T-helper 17 cell (primary cell): Measurements from ENCODE around the gene ERN1. TPM values are rescaled to one million over a fixed set of nuclear protein-coding genes. Genes with fewer than 3 reads are reported as not detected.

Experiments used
- ATAC-seq: fragments of 150-1000 bp; cut with Tn5 transposase; 2 replicates; pipeline ENCODE4 v1.10.0; 2021; ENCODE audit warnings: mild to moderate bottlenecking, moderate library complexity
- DNase-seq, 3 donors: peaks; one replicate each; pipeline versions ENCODE4 v3.0.0 to v3.0.0-alpha.2; 2020 to 2021
- H3K9me3 ChIP-seq: one replicate; pipeline ENCODE4 v1.7.0; 2013; ENCODE audit warnings: low read length, mild to moderate bottlenecking; ENCODE audit not compliant: control insufficient read depth, poor library complexity, severe bottlenecking
- H3K27ac Mint-ChIP-seq: one replicate; pipeline ENCODE4 v1.8.0; 2022; ENCODE audit warnings: mild to moderate bottlenecking, moderate library complexity, mixed read lengths
- H3K27me3 Mint-ChIP-seq: one replicate; pipeline ENCODE4 v1.8.0; 2022; ENCODE audit warnings: mixed read lengths
- H3K36me3 Mint-ChIP-seq: one replicate; pipeline ENCODE4 v1.8.0; 2022; ENCODE audit warnings: low read depth, mixed read lengths
- H3K4me1 Mint-ChIP-seq: one replicate; pipeline ENCODE4 v1.8.0; 2022; ENCODE audit warnings: mild to moderate bottlenecking, mixed read lengths
- H3K4me3 Mint-ChIP-seq: one replicate; pipeline ENCODE4 v1.8.0; 2022; ENCODE audit warnings: mild to moderate bottlenecking, moderate library complexity, mixed read lengths
- total RNA-seq, 4 donors: library from RNA in 2 of 4; stranded (reverse) in 2 of 4; gene quantifications; one replicate each; pipeline ENCODE4 v1.2.3 and lab custom pipeline; 2022 to 2026

The ERN1 gene
- total RNA-seq, 2 donors from 2014 or later: 185 to 196 TPM

- no peaks in the 10 kb centered on the region for H3K9me3 ChIP-seq
- H3K27ac Mint-ChIP-seq: no peak overlapping the region
- H3K4me3 Mint-ChIP-seq: peak overlapping the region; percentile 76
- DNase-seq (no peak), ATAC-seq (peak; percentile 49)
- H3K4me1 Mint-ChIP-seq: peaks cover 48% of the 10 kb centered on the region
- peaks cover 5% of the 10 kb centered on the region for H3K36me3 Mint-ChIP-seq
- H3K27me3 Mint-ChIP-seq: no peaks in the 10 kb centered on the region
These were observed 42.5 kb downstream of the ERN1 start for GRCh38 chr17:64087252-64088005.

- no peaks in the 10 kb centered on the region for H3K9me3 ChIP-seq
- Mint-ChIP-seq H3K4me3 (no peak overlapping the region), H3K27ac (no peak overlapping the region), H3K4me1 (peaks cover 48% of the 10 kb centered on the region), H3K27me3 (no peaks in the 10 kb centered on the region), H3K36me3 (peaks cover 7% of the 10 kb centered on the region)
- DNase-seq: no peak
- ATAC-seq: no peak
These were observed 44.3 kb downstream of the ERN1 start for GRCh38 chr17:64085650-64086005.

DNA sequence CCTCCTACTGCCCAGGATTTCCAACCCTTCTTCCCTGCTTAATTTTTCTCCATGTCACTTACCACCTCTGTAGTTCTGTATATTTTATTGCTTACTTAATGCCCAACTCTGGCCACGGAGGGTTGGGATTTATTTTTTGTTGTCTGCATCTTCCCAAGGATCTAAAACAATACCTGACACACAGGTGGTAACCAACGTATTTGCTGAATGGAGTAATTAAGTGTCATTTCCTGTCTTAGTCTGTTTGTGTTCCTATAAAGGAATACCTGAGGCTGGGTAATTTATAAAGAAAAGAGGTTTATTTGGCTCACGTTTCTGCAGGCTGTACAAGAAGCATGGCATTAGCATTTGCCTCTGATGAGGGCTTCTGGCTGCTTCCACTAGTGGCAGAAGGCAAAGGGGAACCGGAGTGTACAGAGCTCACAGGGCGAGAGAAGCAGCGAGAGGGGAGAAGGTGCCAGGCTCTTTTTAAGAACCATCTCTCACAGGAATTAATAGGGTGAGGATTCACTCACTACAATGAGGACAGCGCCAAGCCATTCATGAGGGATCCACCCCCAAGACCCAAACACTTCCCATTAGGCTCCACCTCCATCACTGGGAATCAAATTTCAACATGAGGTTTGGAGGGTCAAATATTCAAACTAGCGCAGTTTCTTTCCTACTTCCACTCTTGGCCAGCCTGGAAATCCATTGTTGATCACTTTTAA lies 44.8 kb downstream of the ERN1 start:
- Mint-ChIP-seq H3K4me1 (peaks cover 48% of the 10 kb centered on the region), H3K4me3 (no peak overlapping the region), H3K36me3 (peaks cover 9% of the 10 kb centered on the region), H3K27ac (no peak overlapping the region), H3K27me3 (no peaks in the 10 kb centered on the region)
- DNase-seq (no peak), ATAC-seq (no peak)
- no peaks in the 10 kb centered on the region for H3K9me3 ChIP-seq

GRCh38 chr17:64084086-64084939 lies 45.6 kb downstream of the ERN1 start:
- no peaks in the 10 kb centered on the region for H3K9me3 ChIP-seq
- Mint-ChIP-seq H3K27ac (no peak overlapping the region), H3K4me3 (no peak overlapping the region), H3K36me3 (peaks cover 9% of the 10 kb centered on the region), H3K27me3 (no peaks in the 10 kb centered on the region), H3K4me1 (peaks cover 42% of the 10 kb centered on the region)
- DNase-seq (no peak), ATAC-seq (no peak)

- Mint-ChIP-seq H3K4me3 (no peak overlapping the region), H3K27me3 (no peaks in the 10 kb centered on the region), H3K4me1 (peaks cover 41% of the 10 kb centered on the region), H3K27ac (no peak overlapping the region), H3K36me3 (peaks cover 8% of the 10 kb centered on the region)
- ATAC-seq (no peak), DNase-seq (no peak)
- H3K9me3 ChIP-seq: no peaks in the 10 kb centered on the region
These were observed 46.3 kb downstream of the ERN1 start for GRCh38 chr17:64083563-64084085.

DNA sequence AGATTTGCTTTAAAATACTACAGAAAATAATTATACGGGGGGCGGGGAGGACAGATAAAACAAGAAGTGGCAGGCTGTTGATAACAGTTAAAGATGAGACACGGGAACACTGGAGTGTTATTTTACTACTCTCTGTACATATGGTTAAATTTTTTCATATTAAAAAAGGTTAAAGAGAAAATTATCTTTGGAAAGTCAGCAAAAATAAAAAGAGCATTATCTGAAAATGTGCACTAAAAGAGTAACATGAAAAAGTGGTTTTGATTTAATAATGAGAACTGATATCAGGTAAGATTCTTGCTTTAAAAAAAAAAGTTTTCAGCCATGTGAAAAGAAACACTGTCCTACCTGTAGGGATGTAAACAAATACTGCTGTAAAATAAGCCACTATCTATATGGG lies 46.9 kb downstream of the ERN1 start:
- H3K4me1 Mint-ChIP-seq: peaks cover 36% of the 10 kb centered on the region
- H3K27me3 Mint-ChIP-seq: no peaks in the 10 kb centered on the region
- H3K27ac Mint-ChIP-seq: no peak overlapping the region
- DNase-seq: no peak
- peaks cover 8% of the 10 kb centered on the region for H3K36me3 Mint-ChIP-seq
- no peaks in the 10 kb centered on the region for H3K9me3 ChIP-seq
- ATAC-seq: no peak
- H3K4me3 Mint-ChIP-seq: peak overlapping the region; percentile 95

GRCh38 chr17:64081802-64082799 lies 47.8 kb downstream of the ERN1 start:
- ATAC-seq (peak; percentile 84), DNase-seq (peak in 1 of 3 donors; percentile 28)
- Mint-ChIP-seq H3K36me3 (peaks cover 7% of the 10 kb centered on the region), H3K4me1 (peaks cover 30% of the 10 kb centered on the region), H3K4me3 (peak overlapping the region; percentile 95), H3K27me3 (no peaks in the 10 kb centered on the region), H3K27ac (no peak overlapping the region)
- no peaks in the 10 kb centered on the region for H3K9me3 ChIP-seq

DNA sequence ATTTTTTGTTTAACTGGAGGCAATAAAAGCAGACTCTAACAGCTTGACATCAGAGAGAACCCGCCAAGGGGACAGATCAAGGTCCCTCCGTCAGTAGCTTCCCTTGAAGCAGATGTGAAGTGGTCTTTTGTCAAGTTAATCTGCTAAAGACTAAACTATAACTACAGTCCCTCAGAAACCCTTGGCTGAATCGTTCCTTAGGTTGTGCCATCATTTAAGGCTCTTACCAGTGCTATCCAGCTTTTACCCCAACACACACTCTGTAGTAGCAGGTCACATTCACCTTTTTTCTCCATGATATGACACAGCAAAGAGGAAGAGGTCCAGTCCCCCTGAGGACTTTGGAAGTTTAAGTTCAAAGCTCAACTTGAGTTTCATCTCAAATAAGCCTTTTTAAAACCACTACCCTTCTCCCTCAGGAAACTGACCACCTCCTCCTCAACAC lies 49.7 kb downstream of the ERN1 start:
- H3K27me3 Mint-ChIP-seq: no peaks in the 10 kb centered on the region
- DNase-seq: no peak
- peaks cover 6% of the 10 kb centered on the region for H3K36me3 Mint-ChIP-seq
- no peak for ATAC-seq
- peaks cover 38% of the 10 kb centered on the region for H3K4me1 Mint-ChIP-seq
- H3K9me3 ChIP-seq: no peaks in the 10 kb centered on the region
- H3K27ac Mint-ChIP-seq: no peak overlapping the region
- H3K4me3 Mint-ChIP-seq: peak overlapping the region; percentile 3

DNA sequence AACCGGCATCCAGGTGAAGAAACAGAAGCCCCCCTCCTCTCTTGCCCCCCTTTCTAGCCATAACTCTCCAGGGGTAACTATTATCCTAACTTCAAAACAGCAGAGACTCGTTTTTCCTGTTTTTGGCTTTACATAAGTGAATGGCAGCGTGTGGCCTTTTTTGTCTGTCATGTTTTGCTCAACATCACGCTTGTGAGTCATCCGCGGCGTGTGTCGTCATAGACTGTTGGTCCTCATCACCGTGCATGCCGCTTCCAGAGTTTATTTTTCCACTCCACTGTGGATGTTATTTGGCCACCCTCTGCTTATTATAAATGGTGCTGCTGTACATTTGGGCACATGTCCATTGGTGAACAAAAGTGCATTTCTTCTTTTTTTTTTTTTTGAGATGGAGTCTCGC lies 52.6 kb downstream of the ERN1 start:
- no peaks in the 10 kb centered on the region for H3K9me3 ChIP-seq
- no peak for ATAC-seq
- no peak for DNase-seq
- H3K4me3 Mint-ChIP-seq: no peak overlapping the region
- H3K36me3 Mint-ChIP-seq: peaks cover 8% of the 10 kb centered on the region
- H3K27me3 Mint-ChIP-seq: no peaks in the 10 kb centered on the region
- no peak overlapping the region for H3K27ac Mint-ChIP-seq
- peaks cover 34% of the 10 kb centered on the region for H3K4me1 Mint-ChIP-seq

GRCh38 chr17:64075913-64076312 lies 54.0 kb downstream of the ERN1 start:
- Mint-ChIP-seq H3K27me3 (no peaks in the 10 kb centered on the region), H3K36me3 (peaks cover 9% of the 10 kb centered on the region), H3K4me3 (peak overlapping the region; percentile 67), H3K27ac (no peak overlapping the region), H3K4me1 (peaks cover 23% of the 10 kb centered on the region)
- ATAC-seq: no peak
- no peak for DNase-seq
- no peaks in the 10 kb centered on the region for H3K9me3 ChIP-seq

DNA sequence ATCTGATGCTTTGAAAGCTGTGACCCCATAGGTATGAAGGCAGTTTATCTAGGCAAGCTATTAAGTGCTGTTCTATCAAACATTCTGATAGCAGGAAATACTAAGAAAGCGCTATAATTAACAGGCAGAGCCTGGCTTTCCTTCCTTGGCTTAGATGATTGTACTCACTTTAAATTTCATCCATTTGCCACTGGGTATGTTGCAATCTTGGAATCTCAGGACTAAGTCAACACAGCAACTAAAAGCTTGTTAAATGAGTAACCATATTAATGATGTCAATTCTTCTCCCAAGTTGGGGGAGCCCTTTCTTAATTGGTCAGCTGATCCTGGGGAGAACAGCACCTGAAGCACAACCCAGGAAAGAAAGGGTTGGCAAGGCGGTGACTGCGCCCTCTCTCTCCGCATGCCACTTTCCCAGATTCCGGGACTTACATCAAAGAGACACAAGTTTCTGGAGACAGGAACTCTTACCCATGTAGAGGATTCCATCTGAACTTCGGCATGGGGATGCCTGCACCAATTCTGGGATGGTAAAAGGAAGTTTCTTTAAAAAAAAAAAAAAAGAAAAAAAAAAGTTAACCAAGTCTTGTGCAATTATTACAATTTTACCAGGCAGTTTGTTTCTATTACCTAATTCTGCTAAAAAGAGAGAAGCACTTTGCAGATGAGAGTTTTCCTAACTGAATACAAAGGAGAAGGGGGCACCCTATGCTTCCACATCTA lies 55.1 kb downstream of the ERN1 start:
- peaks cover 3% of the 10 kb centered on the region for H3K9me3 ChIP-seq
- H3K27me3 Mint-ChIP-seq: no peaks in the 10 kb centered on the region
- ATAC-seq (no peak), DNase-seq (no peak)
- H3K36me3 Mint-ChIP-seq: peaks cover 12% of the 10 kb centered on the region
- H3K4me3 Mint-ChIP-seq: no peak overlapping the region
- peaks cover 15% of the 10 kb centered on the region for H3K4me1 Mint-ChIP-seq
- no peak overlapping the region for H3K27ac Mint-ChIP-seq
